Raji (cell line): Measurements from ENCODE around the gene UGT1A4.

Experiments used
- POLR2A ChIP-seq: IDR thresholded peaks from 2 replicates; pipeline ENCODE4 v1.6.1; 2011; ENCODE audit warnings: low read depth, low read length, control low read depth; ENCODE audit not compliant: insufficient read depth

UGT1A4 gene

DNA sequence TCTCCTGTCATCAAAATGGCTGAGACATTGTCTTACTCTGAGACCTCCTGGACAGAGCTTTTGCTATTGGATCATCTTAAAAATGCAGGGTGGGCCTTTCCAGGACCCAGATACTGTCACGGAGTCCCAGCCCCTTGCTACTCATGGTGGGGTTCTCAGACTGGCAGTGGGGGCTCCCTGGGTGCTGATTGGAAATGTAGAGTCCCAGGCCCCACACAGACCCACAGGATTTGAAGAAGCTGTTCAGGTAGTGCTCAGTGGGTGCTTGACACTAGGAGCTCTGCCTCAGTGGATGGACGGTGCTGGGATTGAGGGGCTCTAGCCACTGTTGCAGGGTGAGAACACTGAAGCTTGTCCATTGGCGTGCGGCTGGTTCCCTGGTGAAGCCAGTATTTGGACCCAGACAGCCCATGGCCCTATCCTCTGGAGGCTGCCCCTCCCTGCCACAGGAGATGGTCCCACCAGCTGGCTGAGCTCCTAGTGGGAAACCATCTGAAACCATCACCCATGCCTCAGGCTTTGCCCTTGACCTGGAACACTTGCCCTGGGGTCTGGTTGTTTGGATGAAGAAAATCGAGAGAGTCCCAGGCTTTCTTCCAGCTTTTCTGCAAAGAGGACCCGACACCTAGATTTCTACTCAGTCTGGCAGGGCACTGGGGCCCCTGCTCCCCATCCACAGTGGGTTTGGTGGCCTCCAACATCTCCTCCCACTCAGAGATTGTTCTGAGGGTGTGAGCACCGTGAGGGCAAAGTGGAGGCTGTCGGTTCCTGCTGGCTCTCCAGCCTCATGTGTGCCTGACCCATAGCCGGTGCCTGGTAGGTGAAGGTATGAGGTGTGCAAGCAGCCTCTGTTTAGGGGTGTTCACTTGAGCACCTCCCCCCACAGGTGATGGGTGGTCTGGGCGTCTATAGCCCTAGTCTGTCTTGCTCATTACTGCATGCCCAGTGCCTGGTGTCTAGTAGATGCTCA, 89.7 kb downstream of the UGT1A4 start:
- TF ChIP-seq POLR2A: no peak

DNA sequence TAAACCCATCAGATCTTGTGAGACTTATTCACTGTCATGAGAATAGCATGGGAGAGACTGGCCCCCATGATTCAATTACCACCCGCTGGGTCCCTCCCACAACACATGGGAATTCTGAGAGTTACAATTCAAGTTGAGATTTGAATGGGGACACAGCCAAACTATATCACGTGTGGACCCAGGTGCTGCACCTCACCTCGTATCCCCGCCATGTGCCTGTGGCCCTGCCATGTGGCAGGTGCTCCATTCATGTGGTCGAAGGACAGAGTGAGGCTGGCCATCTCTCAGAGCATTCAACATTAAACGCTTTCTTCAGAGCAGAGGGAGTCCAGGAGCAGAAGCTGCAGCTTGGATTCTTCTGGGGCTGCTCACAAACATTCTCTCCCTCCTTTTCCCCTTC, 91.8 kb downstream of the UGT1A4 start:
- no peak for TF ChIP-seq POLR2A

DNA sequence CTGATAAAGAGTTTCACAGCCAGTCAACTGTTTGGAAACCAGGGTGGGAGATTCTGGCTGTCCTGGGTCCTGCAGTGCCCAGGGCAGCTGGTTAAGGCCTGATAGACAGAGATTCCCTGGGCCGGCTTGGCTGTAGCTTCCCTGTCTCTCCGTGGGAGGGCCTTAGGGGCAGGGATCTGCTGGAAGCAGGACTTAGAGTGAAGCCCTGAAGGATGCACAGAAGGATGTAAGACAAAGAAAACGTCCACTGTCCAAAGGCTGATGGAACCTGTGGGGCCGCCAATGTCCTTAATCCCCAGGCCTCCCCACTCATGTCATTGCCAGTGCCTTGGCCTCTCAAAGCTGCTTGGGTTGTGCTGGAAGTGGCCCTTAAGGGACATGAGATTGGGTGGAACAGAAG, 92.6 kb downstream of the UGT1A4 start:
- TF ChIP-seq POLR2A: no peak

DNA sequence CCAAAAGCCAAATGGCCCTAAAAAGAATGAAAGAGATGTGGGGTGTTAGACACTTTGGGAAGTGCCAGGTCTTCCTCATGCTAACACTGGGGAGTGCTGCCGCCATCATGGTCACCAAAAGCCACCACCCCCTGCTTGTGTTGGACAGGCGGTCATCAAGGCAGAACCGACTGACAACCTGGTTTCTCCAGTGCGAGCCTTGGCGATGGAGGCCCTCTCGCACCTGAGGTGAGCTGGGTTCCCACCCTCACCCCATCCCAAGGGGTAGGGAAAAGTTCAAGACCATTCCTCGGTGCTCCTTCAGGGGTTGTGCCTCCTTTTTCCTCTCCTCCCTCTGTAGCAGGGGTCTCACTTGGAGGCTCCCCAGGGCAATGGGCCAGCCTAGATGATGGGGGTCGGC, 93.2 kb downstream of the UGT1A4 start:
- TF ChIP-seq POLR2A: no peak

DNA sequence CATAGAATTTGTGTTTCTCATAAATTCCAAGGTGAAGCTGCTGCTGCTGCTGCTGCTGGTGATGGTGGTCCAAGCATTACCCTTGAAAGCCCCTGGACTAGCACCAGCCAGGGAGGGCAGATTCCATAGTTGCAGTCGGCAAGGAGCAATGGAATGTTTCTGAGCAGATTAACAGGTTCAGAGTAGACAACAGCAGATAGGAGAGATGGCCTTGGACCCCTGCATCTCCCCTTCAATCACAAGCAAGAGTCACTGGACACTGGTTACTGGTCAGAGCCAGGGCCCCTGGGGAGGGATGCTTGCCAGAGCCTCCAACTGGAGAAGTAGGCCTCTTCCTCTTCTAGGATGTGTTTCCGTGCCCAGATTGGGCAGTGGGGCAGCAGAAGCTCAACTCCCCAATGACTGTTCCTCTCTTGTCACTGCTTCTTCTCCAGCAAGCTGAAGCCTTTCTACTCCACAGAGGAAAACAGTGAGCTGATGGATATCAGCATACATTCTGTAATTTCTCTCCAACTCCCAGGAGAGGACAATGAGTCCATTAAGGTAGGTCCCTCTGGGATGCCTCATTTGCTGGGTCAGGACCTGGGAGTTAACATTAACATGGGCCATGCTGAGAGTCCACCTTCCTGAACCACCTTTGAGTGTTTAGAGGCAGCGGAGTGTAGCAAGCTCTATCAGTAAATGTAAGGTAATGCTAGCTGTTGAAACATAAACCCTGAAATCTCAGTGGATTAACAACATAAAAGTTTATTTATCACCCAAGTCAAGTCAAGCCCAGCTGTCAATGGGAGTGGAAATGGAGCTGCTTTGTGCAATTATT, 94.9 kb downstream of the UGT1A4 start:
- TF ChIP-seq POLR2A: no peak

- no peak for TF ChIP-seq POLR2A
Observed at GRCh38 chr2:233814056-233814835, 95.7 kb downstream of the UGT1A4 start.

- TF ChIP-seq POLR2A: no peak
Observed at GRCh38 chr2:233815861-233816260, 97.3 kb downstream of the UGT1A4 start.

DNA sequence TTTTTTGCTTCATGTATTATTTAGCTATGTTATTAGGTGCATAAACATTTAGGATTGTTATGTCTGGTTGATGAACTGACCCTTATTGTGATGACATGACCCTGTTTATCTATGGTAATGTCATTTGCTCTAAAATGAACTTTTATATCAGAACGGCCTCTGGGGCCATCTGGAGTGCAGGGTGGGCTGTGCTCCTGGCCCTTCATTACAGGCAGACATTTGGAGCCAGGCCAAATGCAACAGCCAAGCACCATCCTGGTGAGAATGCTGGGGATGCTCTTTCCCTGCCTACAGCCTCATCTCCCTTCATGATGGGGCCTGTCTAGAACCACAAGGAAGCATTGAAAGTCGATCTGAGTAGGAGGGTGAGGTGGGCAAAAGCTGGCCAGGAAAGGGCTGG, 97.8 kb downstream of the UGT1A4 start:
- TF ChIP-seq POLR2A: no peak

DNA sequence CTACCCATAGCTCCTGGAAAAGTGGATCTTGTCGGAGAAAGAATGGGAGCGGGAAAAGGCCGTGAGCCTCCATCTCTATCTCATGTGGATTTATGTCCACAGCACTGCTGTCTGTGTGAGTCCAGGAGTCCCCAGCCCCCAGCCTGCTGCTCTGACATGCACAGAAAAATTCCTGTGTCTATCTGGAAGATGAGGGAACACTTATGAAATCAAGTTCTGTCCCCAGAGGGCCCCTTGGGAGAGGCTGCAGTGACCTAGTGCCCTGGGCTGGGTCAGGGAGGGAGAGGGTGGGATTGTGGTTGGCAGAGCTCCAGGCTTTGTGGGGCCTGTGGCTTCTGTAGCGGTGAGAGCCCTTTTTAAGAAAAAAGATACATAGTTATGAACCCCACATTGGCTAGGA, 98.2 kb downstream of the UGT1A4 start:
- no peak for TF ChIP-seq POLR2A

GRCh38 chr2:233817361-233817911, 98.9 kb downstream of the UGT1A4 start:
- TF ChIP-seq POLR2A: no peak

DNA sequence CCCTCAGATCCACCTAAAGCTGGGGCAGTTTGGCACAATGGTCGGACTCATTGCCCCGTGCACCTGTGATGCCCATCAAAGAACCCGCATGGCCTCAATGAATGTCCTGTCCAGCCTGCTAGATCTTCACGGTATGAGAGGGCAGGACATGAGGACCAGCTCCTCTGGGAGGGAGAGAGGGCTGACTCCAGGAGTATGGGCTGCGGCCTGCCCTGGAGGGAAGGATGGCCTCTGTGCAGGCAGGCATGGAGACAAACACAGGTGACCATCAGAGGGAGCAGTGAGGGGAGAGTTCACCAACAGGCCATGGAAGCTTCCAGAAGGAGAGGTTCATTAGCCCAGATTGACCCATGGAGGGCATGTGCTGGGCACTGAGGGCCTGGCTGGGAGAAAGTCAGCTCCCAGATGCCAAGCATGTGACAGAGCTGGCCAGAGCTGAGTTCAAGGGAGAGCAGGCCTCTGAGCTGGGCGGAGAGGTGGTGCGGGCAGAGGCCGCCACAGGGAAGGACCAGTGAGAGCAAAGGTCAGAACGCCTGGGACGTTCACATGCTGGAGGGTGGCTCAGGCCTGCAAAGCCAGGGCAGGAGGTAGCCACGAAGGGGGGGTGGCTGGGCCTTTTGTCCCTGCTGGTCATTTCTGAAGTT, 99.6 kb downstream of the UGT1A4 start:
- TF ChIP-seq POLR2A: no peak

- TF ChIP-seq POLR2A: no peak
Observed at GRCh38 chr2:233818639-233819621, 100.4 kb downstream of the UGT1A4 start.
